Measurements from ENCODE around the gene PAFAH2. TPM values are rescaled to one million over a fixed set of nuclear protein-coding genes. Genes with fewer than 3 reads are reported as not detected.

Gene PAFAH2
- total and polyA plus RNA-seq, 2 of the 13 experiments (the other 11 are each of a cell fraction or from before 2014, with no cell fraction given) = 6.9 to 9.4 TPM

DNA sequence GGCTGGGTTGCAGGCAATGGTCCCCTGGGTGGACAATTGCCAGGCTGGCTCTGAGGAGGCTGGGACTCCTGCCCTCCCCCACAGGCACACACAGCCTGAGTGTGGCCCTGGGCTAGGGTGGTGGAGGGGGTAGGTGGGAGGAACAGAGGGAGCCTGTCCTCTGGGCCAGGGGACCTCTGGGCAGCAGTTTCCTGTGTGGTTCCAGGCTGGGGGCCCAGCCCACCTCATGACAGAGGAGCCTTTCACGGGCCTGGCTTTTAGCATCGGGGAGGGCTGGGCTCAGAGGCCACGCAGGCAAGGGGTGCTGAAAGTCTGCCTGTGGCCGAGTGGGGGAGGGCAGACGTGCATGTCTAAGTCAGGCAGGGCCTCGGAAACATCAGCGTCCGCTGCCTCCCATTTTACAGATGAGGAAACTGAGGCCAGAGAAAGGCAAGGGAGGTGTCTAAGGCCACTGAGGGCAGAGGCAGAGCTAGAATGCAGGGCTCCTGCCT is 30.7 kb upstream of the PAFAH2 start (continued):
- TF ChIP-seq, protein P1, sequence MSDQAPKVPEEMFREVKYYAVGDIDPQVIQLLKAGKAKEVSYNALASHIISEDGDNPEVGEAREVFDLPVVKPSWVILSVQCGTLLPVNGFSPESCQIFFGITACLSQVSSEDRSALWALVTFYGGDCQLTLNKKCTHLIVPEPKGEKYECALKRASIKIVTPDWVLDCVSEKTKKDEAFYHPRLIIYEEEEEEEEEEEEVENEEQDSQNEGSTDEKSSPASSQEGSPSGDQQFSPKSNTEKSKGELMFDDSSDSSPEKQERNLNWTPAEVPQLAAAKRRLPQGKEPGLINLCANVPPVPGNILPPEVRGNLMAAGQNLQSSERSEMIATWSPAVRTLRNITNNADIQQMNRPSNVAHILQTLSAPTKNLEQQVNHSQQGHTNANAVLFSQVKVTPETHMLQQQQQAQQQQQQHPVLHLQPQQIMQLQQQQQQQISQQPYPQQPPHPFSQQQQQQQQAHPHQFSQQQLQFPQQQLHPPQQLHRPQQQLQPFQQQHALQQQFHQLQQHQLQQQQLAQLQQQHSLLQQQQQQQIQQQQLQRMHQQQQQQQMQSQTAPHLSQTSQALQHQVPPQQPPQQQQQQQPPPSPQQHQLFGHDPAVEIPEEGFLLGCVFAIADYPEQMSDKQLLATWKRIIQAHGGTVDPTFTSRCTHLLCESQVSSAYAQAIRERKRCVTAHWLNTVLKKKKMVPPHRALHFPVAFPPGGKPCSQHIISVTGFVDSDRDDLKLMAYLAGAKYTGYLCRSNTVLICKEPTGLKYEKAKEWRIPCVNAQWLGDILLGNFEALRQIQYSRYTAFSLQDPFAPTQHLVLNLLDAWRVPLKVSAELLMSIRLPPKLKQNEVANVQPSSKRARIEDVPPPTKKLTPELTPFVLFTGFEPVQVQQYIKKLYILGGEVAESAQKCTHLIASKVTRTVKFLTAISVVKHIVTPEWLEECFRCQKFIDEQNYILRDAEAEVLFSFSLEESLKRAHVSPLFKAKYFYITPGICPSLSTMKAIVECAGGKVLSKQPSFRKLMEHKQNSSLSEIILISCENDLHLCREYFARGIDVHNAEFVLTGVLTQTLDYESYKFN (CRISPR knock-in tag; conservative IDR thresholded peaks at IDR 0.05) = peak; percentile 67
- TF ChIP-seq RCOR2 (CRISPR knock-in tag; IDR thresholded peaks at IDR 0.05) (peak; percentile 84; the same call in 1 of the 2 replicates), MATR3 (CRISPR knock-in tag; IDR thresholded peaks at IDR 0.05) (no peak), NONO (IDR thresholded peaks at IDR 0.05) (no peak), NONO (CRISPR knock-in tag; conservative IDR thresholded peaks at IDR 0.05) (0 out of 2 replicates have a peak, but pooled peaks have one; percentile 31), CAMTA2 (CRISPR knock-in tag; IDR thresholded peaks at IDR 0.05; ENCODE audit: borderline replicate concordance) (no peak), TBX2 (CRISPR knock-in tag; IDR thresholded peaks at IDR 0.05; ENCODE audit: borderline replicate concordance) (peak; percentile 35; the same call in 1 of the 2 replicates), ATRX (CRISPR knock-in tag; IDR thresholded peaks at IDR 0.05; ENCODE audit: borderline replicate concordance) (no peak), MED1 (CRISPR knock-in tag; IDR thresholded peaks at IDR 0.05) (no peak), RARA (CRISPR knock-in tag; IDR thresholded peaks at IDR 0.05) (no peak), TOE1 (CRISPR knock-in tag; IDR thresholded peaks at IDR 0.05) (no peak), ZEB1 (IDR thresholded peaks at IDR 0.05; ENCODE audit: insufficient replicate concordance, low read depth) (no peak), KMT2B (CRISPR knock-in tag; IDR thresholded peaks at IDR 0.05) (no peak), KDM1A (CRISPR knock-in tag; IDR thresholded peaks at IDR 0.05) (peak; percentile 88; the same call in 1 of the 2 replicates), ZNF670 (CRISPR knock-in tag; IDR thresholded peaks at IDR 0.05; ENCODE audit: borderline replicate concordance) (no peak), DMAP1 (CRISPR knock-in tag; IDR thresholded peaks at IDR 0.05) (no peak; the same call in 1 of the 2 replicates), NFE2L1 (CRISPR knock-in tag; IDR thresholded peaks at IDR 0.05; ENCODE audit: borderline replicate concordance) (no peak)
- TF ChIP-seq, protein P2, sequence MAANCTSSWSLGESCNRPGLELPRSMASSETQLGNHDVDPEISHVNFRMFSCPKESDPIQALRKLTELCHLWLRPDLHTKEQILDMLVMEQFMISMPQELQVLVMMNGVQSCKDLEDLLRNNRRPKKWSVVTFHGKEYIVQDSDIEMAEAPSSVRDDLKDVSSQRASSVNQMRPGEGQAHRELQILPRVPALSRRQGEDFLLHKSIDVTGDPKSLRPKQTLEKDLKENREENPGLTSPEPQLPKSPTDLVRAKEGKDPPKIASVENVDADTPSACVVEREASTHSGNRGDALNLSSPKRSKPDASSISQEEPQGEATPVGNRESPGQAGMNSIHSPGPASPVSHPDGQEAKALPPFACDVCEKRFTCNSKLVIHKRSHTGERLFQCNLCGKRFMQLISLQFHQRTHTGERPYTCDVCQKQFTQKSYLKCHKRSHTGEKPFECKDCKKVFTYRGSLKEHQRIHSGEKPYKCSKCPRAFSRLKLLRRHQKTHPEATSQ (CRISPR knock-in tag; IDR thresholded peaks at IDR 0.05; ENCODE audit: borderline replicate concordance) = no peak
- TF ChIP-seq, protein P3, sequence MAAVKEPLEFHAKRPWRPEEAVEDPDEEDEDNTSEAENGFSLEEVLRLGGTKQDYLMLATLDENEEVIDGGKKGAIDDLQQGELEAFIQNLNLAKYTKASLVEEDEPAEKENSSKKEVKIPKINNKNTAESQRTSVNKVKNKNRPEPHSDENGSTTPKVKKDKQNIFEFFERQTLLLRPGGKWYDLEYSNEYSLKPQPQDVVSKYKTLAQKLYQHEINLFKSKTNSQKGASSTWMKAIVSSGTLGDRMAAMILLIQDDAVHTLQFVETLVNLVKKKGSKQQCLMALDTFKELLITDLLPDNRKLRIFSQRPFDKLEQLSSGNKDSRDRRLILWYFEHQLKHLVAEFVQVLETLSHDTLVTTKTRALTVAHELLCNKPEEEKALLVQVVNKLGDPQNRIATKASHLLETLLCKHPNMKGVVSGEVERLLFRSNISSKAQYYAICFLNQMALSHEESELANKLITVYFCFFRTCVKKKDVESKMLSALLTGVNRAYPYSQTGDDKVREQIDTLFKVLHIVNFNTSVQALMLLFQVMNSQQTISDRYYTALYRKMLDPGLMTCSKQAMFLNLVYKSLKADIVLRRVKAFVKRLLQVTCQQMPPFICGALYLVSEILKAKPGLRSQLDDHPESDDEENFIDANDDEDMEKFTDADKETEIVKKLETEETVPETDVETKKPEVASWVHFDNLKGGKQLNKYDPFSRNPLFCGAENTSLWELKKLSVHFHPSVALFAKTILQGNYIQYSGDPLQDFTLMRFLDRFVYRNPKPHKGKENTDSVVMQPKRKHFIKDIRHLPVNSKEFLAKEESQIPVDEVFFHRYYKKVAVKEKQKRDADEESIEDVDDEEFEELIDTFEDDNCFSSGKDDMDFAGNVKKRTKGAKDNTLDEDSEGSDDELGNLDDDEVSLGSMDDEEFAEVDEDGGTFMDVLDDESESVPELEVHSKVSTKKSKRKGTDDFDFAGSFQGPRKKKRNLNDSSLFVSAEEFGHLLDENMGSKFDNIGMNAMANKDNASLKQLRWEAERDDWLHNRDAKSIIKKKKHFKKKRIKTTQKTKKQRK (IDR thresholded peaks at IDR 0.05; ENCODE audit: low read length) = no peak
- TF ChIP-seq, protein P4, sequence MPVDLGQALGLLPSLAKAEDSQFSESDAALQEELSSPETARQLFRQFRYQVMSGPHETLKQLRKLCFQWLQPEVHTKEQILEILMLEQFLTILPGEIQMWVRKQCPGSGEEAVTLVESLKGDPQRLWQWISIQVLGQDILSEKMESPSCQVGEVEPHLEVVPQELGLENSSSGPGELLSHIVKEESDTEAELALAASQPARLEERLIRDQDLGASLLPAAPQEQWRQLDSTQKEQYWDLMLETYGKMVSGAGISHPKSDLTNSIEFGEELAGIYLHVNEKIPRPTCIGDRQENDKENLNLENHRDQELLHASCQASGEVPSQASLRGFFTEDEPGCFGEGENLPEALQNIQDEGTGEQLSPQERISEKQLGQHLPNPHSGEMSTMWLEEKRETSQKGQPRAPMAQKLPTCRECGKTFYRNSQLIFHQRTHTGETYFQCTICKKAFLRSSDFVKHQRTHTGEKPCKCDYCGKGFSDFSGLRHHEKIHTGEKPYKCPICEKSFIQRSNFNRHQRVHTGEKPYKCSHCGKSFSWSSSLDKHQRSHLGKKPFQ (CRISPR knock-in tag; IDR thresholded peaks at IDR 0.05; ENCODE audit: insufficient replicate concordance) = no peak
- TF ChIP-seq, protein P5, sequence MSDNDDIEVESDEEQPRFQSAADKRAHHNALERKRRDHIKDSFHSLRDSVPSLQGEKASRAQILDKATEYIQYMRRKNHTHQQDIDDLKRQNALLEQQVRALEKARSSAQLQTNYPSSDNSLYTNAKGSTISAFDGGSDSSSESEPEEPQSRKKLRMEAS (IDR thresholded peaks at IDR 0.05) = peak; percentile 46; the same call in 1 of the 2 replicates
